HepG2 (cell line): ENCODE data around the gene ECEL1. TPM values are rescaled to one million over a fixed set of nuclear protein-coding genes. Genes with fewer than 3 reads are reported as not detected.
A peak's percentile ranks its signal among the peaks of the same experiment; 100 is the strongest.

Experiments
- ATAC-seq: fragments of 200-7000 bp; cut with Tn5 transposase; 3 replicates; pipeline ENCODE4 v1.9.1; 2020; ENCODE audit warnings: mild to moderate bottlenecking, moderate library complexity
- BruUV-seq: library from RNA; stranded (reverse); fragments of 400-500 nt; replicated peaks from 2 replicates; lab custom pipeline; 2021; lab: Mats Ljungman, UMichigan
- CTCF ChIA-PET: fragments of 300-600 bp; formaldehyde crosslinking; extraction: SDS; loops from one replicate; lab custom pipeline; 2021; ENCODE audit warnings: low total read pairs, inconsistent platforms, low intra/inter-chr PET ratio; lab: Yijun Ruan, JAX
- POLR2A ChIA-PET: fragments of 350-600 bp; sonication (Branson Sonifier 250); formaldehyde crosslinking; loops from one replicate; lab custom pipeline; 2020; ENCODE audit warnings: antibody characterized with exemption, inconsistent platforms; lab: Yijun Ruan, JAX
- DNase-seq: peaks from one replicate; pipeline ENCODE4 v3.0.0-alpha.2; 2015; ENCODE audit warnings: low spot score
- FAIRE-seq: peaks from 3 replicates; lab custom pipeline; 2011; peaks lifted over from hg19 to GRCh38; lab: Jason Lieb, UNC
- H2AFZ ChIP-seq: one replicate; pipeline ENCODE4 v1.6.1; 2011; ENCODE audit warnings: low read length, inconsistent platforms
- H3K27ac ChIP-seq: fragments of 300-600 bp; 3 replicates; pipeline ENCODE4 v1.8.0; 2011; ENCODE audit warnings: mixed run types, mild to moderate bottlenecking, mixed read lengths, low read length, inconsistent platforms; ENCODE audit not compliant: insufficient read depth; ENCODE audit errors: extremely low read length
- H3K27me3 ChIP-seq, 2 experiments: fragments of 200-600 bp in 1 of 2; 2 replicates in 1 of 2; 3 replicates in 1 of 2; pipeline versions ENCODE4 v1.6.0 to v1.8.0; 2011; ENCODE audit warnings: low read length in 2 of 2, mild to moderate bottlenecking in 2 of 2, moderate library complexity in 2 of 2, inconsistent platforms in 1 of 2; ENCODE audit not compliant: insufficient read depth in 2 of 2, control insufficient read depth in 1 of 2
- H3K36me3 ChIP-seq, 2 experiments: fragments of 200-600 bp in 1 of 2; replicated peaks in 1 of 2; 2 replicates in 1 of 2; 3 replicates in 1 of 2; pipeline versions ENCODE4 v1.5.1 to v1.8.0; 2011; ENCODE audit warnings: low read length in 2 of 2, inconsistent platforms in 1 of 2; ENCODE audit not compliant: insufficient read depth in 2 of 2, control insufficient read depth in 1 of 2
- H3K4me1 ChIP-seq: 2 replicates; pipeline ENCODE4 v1.5.1; 2012; ENCODE audit warnings: low read length, inconsistent platforms; ENCODE audit not compliant: insufficient read depth
- H3K4me2 ChIP-seq: 2 replicates; pipeline ENCODE4 v1.6.0; 2011; ENCODE audit warnings: low read depth, low read length, inconsistent platforms
- H3K4me3 ChIP-seq, 3 experiments: fragments of 200-600 bp in 1 of 3; sonication (generic), shearing (Covaris generic) in 1 of 3; replicated peaks in 1 of 3; 2 replicates each; pipeline ENCODE4 v1.5.1; 2011 to 2016; ENCODE audit warnings: low read length in 3 of 3, inconsistent platforms in 2 of 3, low read depth in 2 of 3, mild to moderate bottlenecking in 2 of 3, control low read depth in 1 of 3, mixed read lengths in 1 of 3; ENCODE audit not compliant: insufficient read depth in 1 of 3
- H3K79me2 ChIP-seq: one replicate; pipeline ENCODE4 v1.6.1; 2011; ENCODE audit warnings: low read length, inconsistent platforms; ENCODE audit not compliant: insufficient read depth
- H3K9ac ChIP-seq: 2 replicates; pipeline ENCODE4 v1.6.0; 2011; ENCODE audit warnings: mild to moderate bottlenecking, low read depth, low read length, inconsistent platforms; ENCODE audit not compliant: insufficient read depth
- H3K9me3 ChIP-seq: 2 replicates; pipeline ENCODE4 v1.5.1; 2012; ENCODE audit warnings: mild to moderate bottlenecking, low read length
- H4K20me1 ChIP-seq: 2 replicates; pipeline ENCODE4 v1.6.0; 2011; ENCODE audit warnings: inconsistent platforms, mild to moderate bottlenecking, low read length, moderate library complexity; ENCODE audit not compliant: insufficient read depth
- ZFX ChIP-seq: sonication (generic); formaldehyde crosslinking; IDR thresholded peaks from 2 replicates; pipeline ENCODE4 v1.4.0; 2020; ENCODE audit warnings: mild to moderate bottlenecking, low read depth, missing genetic modification reagents, moderate library complexity
- ZNF891 ChIP-seq: sonication (generic); formaldehyde crosslinking; IDR thresholded peaks from 2 replicates; pipeline ENCODE4 v1.5.0; 2020; ENCODE audit warnings: mild to moderate bottlenecking, missing genetic modification reagents
- ZZZ3 ChIP-seq: sonication (generic); formaldehyde crosslinking; IDR thresholded peaks from 2 replicates; pipeline ENCODE4 v1.4.0; 2020; ENCODE audit warnings: missing genetic modification reagents, mild to moderate bottlenecking, borderline replicate concordance
- WGBS: methylation state at CpG from one replicate; pipeline ENCODE4 v1.1.6; 2017; ENCODE audit warnings: low lambda C conversion rate; 5-methylcytosine and 5-hydroxymethylcytosine counted together
- in situ Hi-C: cut with HindIII; loops from 2 replicates; pipeline ENCODE4 v1.10.0; 2017; ENCODE audit warnings: low pct_unique_long_range_greater_than_20kb; ENCODE audit not compliant: extremely low pct_ligation_motif_present
- intact Hi-C: fragments of 100-400 bp; cut with micrococcal nuclease; formaldehyde crosslinking; loops from one replicate; pipeline ENCODE4 v1.10.0; 2022; ENCODE audit not compliant: unreplicated experiment
- polyA plus RNA-seq, 8 experiments: library from polyadenylated mRNA; depleted of rRNA in 3 of 8; stranded (reverse) in 7 of 8; unstranded in 1 of 8; fragments of >200 nt; fragmentation: Illumina TruSeq in 4 of 8; extraction: Trizol in 4 of 8; gene quantifications; 2 replicates each; pipeline versions ENCODE4 v1.2.1 to v1.2.3, GENCODE V29; 2011 to 2016; ENCODE audit warnings: low read depth in 4 of 8, missing spikeins in 1 of 8, mixed read lengths in 1 of 8; ENCODE audit not compliant: insufficient read depth in 1 of 8
- total RNA-seq, 5 experiments: library from RNA; depleted of rRNA; stranded (reverse); fragments of >200 nt; fragmentation: Illumina TruSeq; extraction: Trizol; gene quantifications; 2 replicates each; pipeline ENCODE4 v1.2.3, GENCODE V29; 2016; ENCODE audit warnings: low read depth in 1 of 5
- TF ChIP-seq, protein P1 (sequence below): sonication (generic); formaldehyde crosslinking; IDR thresholded peaks from 2 replicates; pipeline ENCODE4 v1.8.1; 2023; ENCODE audit warnings: mild to moderate bottlenecking, missing genetic modification reagents

ECEL1 gene
- total and polyA plus RNA-seq, 2 of the 13 experiments (the other 11 are each of a cell fraction or from before 2014, with no cell fraction given), result not detected

GRCh38 chr2:232456296-232457120 is 31.1 kb downstream of the ECEL1 start:
- WGBS, result 59% methylated on average over 9 of the region's 27 CpGs
- Histone ChIP-seq H3K36me3 (no peaks in the 10 kb centered on the region), H3K4me1 (0 out of 2 replicates have a peak, but pooled peaks cover 7% of the 10 kb centered on the region), H3K4me2 (no peak overlapping the region), H3K79me2 (no peaks in the 10 kb centered on the region), H3K27ac (no peak overlapping the region), H3K4me3 (no peak overlapping the region)
- ATAC-seq, result peak; percentile 10
- no TSS peak for BruUV-seq
- intact Hi-C loops, result no loop called here
- no peak for FAIRE-seq
- in situ Hi-C loops, result loop anchor here (5.0 kb wide), 1 partner anchor 61 kb away; no protein-coding TSS in a partner anchor
- TF ChIP-seq ZNF891 (CRISPR knock-in tag) (0 out of 2 replicates have a peak, but pooled peaks have one; percentile 44), ZZZ3 (CRISPR knock-in tag) (no peak)
- TF ChIP-seq, all 625 proteins: peak for 1
- ChIA-PET CTCF (no interaction called here), POLR2A (no interaction called here)
- Histone ChIP-seq H4K20me1 (no peaks in the 10 kb centered on the region; the same call in 1 of the 2 replicates), H3K9ac (no peak overlapping the region), H3K9me3 (no peaks in the 10 kb centered on the region), H3K27me3 (peaks cover 8 to 63% of the 10 kb centered on the region in 2 experiments; a peak in 4 of 5 replicates), H2AFZ (no peak overlapping the region)
- DNase-seq, result no peak

GRCh38 chr2:232455426-232456255 is 32.0 kb downstream of the ECEL1 start, which contains the start of gene ALPI:
ALPI (plus strand) TSS chr2:232456153; CDS start chr2:232456200, 47 bp downstream.
- H3K9me3 ChIP-seq, result no peaks in the 10 kb centered on the region
- intact Hi-C loops, result no loop called here
- 26% methylated on average over 12 of the region's 14 CpGs for WGBS
- no peaks in the 10 kb centered on the region; the same call in 1 of the 2 replicates for H4K20me1 ChIP-seq
- in situ Hi-C loops, result loop anchor here (5.0 kb wide), 1 partner anchor 62 kb away; no protein-coding TSS in a partner anchor
- H3K4me1 ChIP-seq, result 0 out of 2 replicates have a peak, but pooled peaks cover 7% of the 10 kb centered on the region
- FAIRE-seq, result no peak
- ChIA-PET CTCF (no interaction called here), POLR2A (no interaction called here)
- DNase-seq, result no peak
- peaks cover 9 to 61% of the 10 kb centered on the region in 2 experiments; a peak in 4 of 5 replicates for H3K27me3 ChIP-seq
- TF ChIP-seq, protein P1, sequence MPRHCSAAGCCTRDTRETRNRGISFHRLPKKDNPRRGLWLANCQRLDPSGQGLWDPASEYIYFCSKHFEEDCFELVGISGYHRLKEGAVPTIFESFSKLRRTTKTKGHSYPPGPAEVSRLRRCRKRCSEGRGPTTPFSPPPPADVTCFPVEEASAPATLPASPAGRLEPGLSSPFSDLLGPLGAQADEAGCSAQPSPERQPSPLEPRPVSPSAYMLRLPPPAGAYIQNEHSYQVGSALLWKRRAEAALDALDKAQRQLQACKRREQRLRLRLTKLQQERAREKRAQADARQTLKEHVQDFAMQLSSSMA (CRISPR knock-in tag), result no peak
- TF ChIP-seq ZFX (0 out of 2 replicates have a peak, but pooled peaks have one; percentile 11), ZNF891 (CRISPR knock-in tag) (peak; percentile 21; the same call in 1 of the 2 replicates)
- no peak within 1 kb of the TSS for H2AFZ ChIP-seq
- H3K79me2 ChIP-seq, result no peaks in the 10 kb centered on the region
- BruUV-seq, result no TSS peak
- H3K9ac ChIP-seq, result no peak within 1 kb of the TSS
- no peak within 1 kb of the TSS for H3K27ac ChIP-seq
- ATAC-seq, result peak; percentile 9; the same call in 2 of the 3 replicates
- no peak within 1 kb of the TSS for H3K4me2 ChIP-seq
- no peaks in the 10 kb centered on the region for H3K36me3 ChIP-seq
- H3K4me3 ChIP-seq, result no peak within 1 kb of the TSS
